WTC11 (cell line): Measurements from ENCODE around the gene CORIN. TPM values are rescaled to one million over a fixed set of nuclear protein-coding genes. Genes with fewer than 3 reads are reported as not detected.

ENCODE experiments used
- ATAC-seq: fragments of 200-7000 bp; cut with Tn5 transposase; 2 replicates; pipeline ENCODE4 v1.10.0; 2021; ENCODE audit warnings: mild to moderate bottlenecking, moderate library complexity
- CTCF ChIA-PET: fragments of 300-600 bp; sonication (Branson Sonifier 250); formaldehyde crosslinking; loops from one replicate; lab custom pipeline; 2021; ENCODE audit warnings: antibody characterized with exemption; lab: Charles Lee
- POLR2A ChIA-PET: fragments of 350-600 bp; sonication (Branson Sonifier 250); formaldehyde crosslinking; loops from one replicate; lab custom pipeline; 2021; ENCODE audit warnings: antibody characterized with exemption; lab: Charles Lee
- DNase-seq: peaks from one replicate; pipeline ENCODE4 v3.0.0; 2021; ENCODE audit warnings: low spot score
- H3K27ac Mint-ChIP-seq: 2 replicates; pipeline ENCODE4 v1.8.0; 2021; ENCODE audit warnings: mixed read lengths
- H3K27me3 Mint-ChIP-seq: 2 replicates; pipeline ENCODE4 v1.8.0; 2021; ENCODE audit warnings: low read depth, mild to moderate bottlenecking, moderate library complexity, mixed read lengths
- H3K36me3 Mint-ChIP-seq: 2 replicates; pipeline ENCODE4 v1.8.0; 2021; ENCODE audit warnings: mixed read lengths
- H3K4me1 Mint-ChIP-seq: 2 replicates; pipeline ENCODE4 v1.8.0; 2022; ENCODE audit warnings: mixed read lengths
- H3K4me3 Mint-ChIP-seq: 2 replicates; pipeline ENCODE4 v1.8.0; 2021; ENCODE audit warnings: mild to moderate bottlenecking, moderate library complexity, mixed read lengths
- H3K9me3 Mint-ChIP-seq: 2 replicates; pipeline ENCODE4 v1.8.0; 2021; ENCODE audit warnings: mixed read lengths
- ATF1 ChIP-seq: sonication (generic); formaldehyde crosslinking; IDR thresholded peaks from 2 replicates; pipeline ENCODE4 v1.8.1; 2023; ENCODE audit warnings: mild to moderate bottlenecking, moderate library complexity, missing genetic modification reagents
- CREB1 ChIP-seq: sonication (generic); formaldehyde crosslinking; IDR thresholded peaks from 2 replicates; pipeline ENCODE4 v1.8.0; 2023; ENCODE audit warnings: mild to moderate bottlenecking, missing genetic modification reagents
- EMX1 ChIP-seq: fragments of 250-450 bp; sonication (Bioruptor Pico); IDR thresholded peaks from 2 replicates; pipeline ENCODE4 v1.8.0; 2021; ENCODE audit warnings: mild to moderate bottlenecking
- ESRRA ChIP-seq: sonication (generic); formaldehyde crosslinking; IDR thresholded peaks from 2 replicates; pipeline ENCODE4 v1.8.1; 2022; ENCODE audit warnings: mild to moderate bottlenecking, missing genetic modification reagents, borderline replicate concordance
- ETV6 ChIP-seq: sonication (generic); formaldehyde crosslinking; IDR thresholded peaks from 2 replicates; pipeline ENCODE4 v1.8.1; 2022; ENCODE audit warnings: mild to moderate bottlenecking, missing genetic modification reagents
- FOXK1 ChIP-seq: sonication (generic); formaldehyde crosslinking; IDR thresholded peaks from 2 replicates; pipeline ENCODE4 v1.8.0; 2022; ENCODE audit warnings: mild to moderate bottlenecking, moderate library complexity, missing genetic modification reagents
- GABPB1 ChIP-seq: sonication (generic); formaldehyde crosslinking; IDR thresholded peaks from 2 replicates; pipeline ENCODE4 v1.8.1; 2023; ENCODE audit warnings: mild to moderate bottlenecking, missing genetic modification reagents
- GRHL2 ChIP-seq: fragments of 250-450 bp; sonication (Bioruptor Pico); IDR thresholded peaks from 2 replicates; pipeline ENCODE4 v1.8.0; 2022; ENCODE audit warnings: mild to moderate bottlenecking, moderate library complexity; ENCODE audit not compliant: insufficient replicate concordance, severe bottlenecking
- HMGA2 ChIP-seq: fragments of 250-450 bp; sonication (Bioruptor Pico); IDR thresholded peaks from 2 replicates; pipeline ENCODE4 v1.4.0; 2021; ENCODE audit warnings: mild to moderate bottlenecking, moderate library complexity
- IRF2 ChIP-seq: sonication (generic); formaldehyde crosslinking; IDR thresholded peaks from 2 replicates; pipeline ENCODE4 v1.8.0; 2022; ENCODE audit warnings: low read depth, missing genetic modification reagents, borderline replicate concordance
- JAZF1 ChIP-seq: fragments of 250-450 bp; sonication (Bioruptor Pico); IDR thresholded peaks from 2 replicates; pipeline ENCODE4 v1.9.0; 2021; ENCODE audit warnings: moderate library complexity, mild to moderate bottlenecking, inconsistent platforms
- JUN ChIP-seq: sonication (generic); formaldehyde crosslinking; IDR thresholded peaks from 2 replicates; pipeline ENCODE4 v1.8.0; 2023; ENCODE audit warnings: mild to moderate bottlenecking, missing genetic modification reagents
- NFATC4 ChIP-seq: fragments of 250-450 bp; sonication (Bioruptor Pico); IDR thresholded peaks from 2 replicates; pipeline ENCODE4 v1.9.0; 2021; ENCODE audit warnings: mild to moderate bottlenecking
- NFYB ChIP-seq: sonication (generic); formaldehyde crosslinking; conservative IDR thresholded peaks from 2 replicates; pipeline ENCODE4 v1.8.0; 2022; ENCODE audit warnings: low read depth, missing genetic modification reagents
- NR3C1 ChIP-seq: sonication (generic); formaldehyde crosslinking; conservative IDR thresholded peaks from 2 replicates; pipeline ENCODE4 v1.8.1; 2023; ENCODE audit warnings: low read depth, mild to moderate bottlenecking, missing genetic modification reagents
- ZNF219 ChIP-seq: sonication (generic); formaldehyde crosslinking; IDR thresholded peaks from 2 replicates; pipeline ENCODE4 v1.8.0; 2023; ENCODE audit warnings: missing genetic modification reagents, mild to moderate bottlenecking, borderline replicate concordance
- ZNF317 ChIP-seq: sonication (generic); formaldehyde crosslinking; IDR thresholded peaks from 2 replicates; pipeline ENCODE4 v1.8.1; 2023; ENCODE audit warnings: low read depth, mild to moderate bottlenecking, moderate library complexity, missing genetic modification reagents, borderline replicate concordance
- total RNA-seq: library from RNA; stranded (reverse); gene quantifications from 3 replicates; pipeline ENCODE4 v1.2.3, GENCODE V29; 2021
- TF ChIP-seq, protein P1 (sequence below): fragments of 250-450 bp; sonication (Bioruptor Pico); IDR thresholded peaks from 2 replicates; pipeline ENCODE4 v1.9.0; 2021; ENCODE audit warnings: mild to moderate bottlenecking
- TF ChIP-seq, protein P2 (sequence below): sonication (generic); formaldehyde crosslinking; IDR thresholded peaks from 2 replicates; pipeline ENCODE4 v1.8.1; 2023; ENCODE audit warnings: mild to moderate bottlenecking, missing genetic modification reagents
- TF ChIP-seq, protein P3 (sequence below): sonication (generic); formaldehyde crosslinking; IDR thresholded peaks from 2 replicates; pipeline ENCODE4 v1.8.1; 2022; ENCODE audit warnings: mild to moderate bottlenecking, moderate library complexity, missing genetic modification reagents
- TF ChIP-seq, protein P4 (sequence below): sonication (generic); formaldehyde crosslinking; IDR thresholded peaks from 2 replicates; pipeline ENCODE4 v1.8.1; 2022; ENCODE audit warnings: missing genetic modification reagents, borderline replicate concordance
- TF ChIP-seq, protein P5 (sequence below): sonication (generic); formaldehyde crosslinking; IDR thresholded peaks from 2 replicates; pipeline ENCODE4 v1.8.1; 2022; ENCODE audit warnings: mild to moderate bottlenecking, missing genetic modification reagents, moderate library complexity, borderline replicate concordance

CORIN gene
- total RNA-seq, 1 experiment from 2014 or later: 0.33 TPM

DNA sequence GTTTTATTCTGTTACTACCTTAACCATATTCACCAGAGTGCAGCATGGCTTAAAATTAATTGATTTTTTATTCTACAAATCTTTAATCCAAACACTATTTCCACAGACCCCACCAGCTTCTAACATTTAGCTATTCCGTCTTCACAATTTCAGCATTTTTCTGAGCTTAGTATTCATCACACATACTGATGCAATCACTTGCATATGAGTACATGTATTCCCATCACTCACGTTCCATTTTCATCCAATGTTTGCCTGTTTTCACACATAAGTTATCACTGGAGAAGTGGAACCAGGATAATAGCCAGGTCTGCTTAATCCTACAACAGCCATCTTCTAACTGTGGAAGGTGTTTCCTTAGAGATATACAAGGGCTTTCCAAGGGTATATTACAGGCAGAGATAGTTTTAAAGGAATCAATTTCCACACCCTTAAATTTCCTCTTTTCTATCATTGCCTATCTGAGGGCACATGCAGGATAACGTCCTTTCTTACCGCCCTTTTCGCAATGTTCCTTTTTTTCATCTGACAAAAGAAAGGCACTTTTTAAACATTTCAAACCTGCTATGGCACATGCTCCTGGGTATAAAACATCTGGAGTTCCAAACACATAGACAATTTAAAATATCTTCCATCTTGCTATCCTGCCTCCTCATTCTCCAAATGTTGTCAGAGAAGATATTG is 115.8 kb downstream of the CORIN start:
- DNase-seq (no peak), ATAC-seq (no peak)
- Mint-ChIP-seq H3K4me3 (no peak overlapping the region), H3K4me1 (peaks cover 22% of the 10 kb centered on the region), H3K36me3 (no peaks in the 10 kb centered on the region), H3K27me3 (peaks cover 2% of the 10 kb centered on the region; the same call in 1 of the 2 replicates), H3K9me3 (no peaks in the 10 kb centered on the region), H3K27ac (no peak overlapping the region)
- ChIA-PET POLR2A (no interaction called here), CTCF (interaction anchor here (0.6 to 2.3 kb wide), 2 partner anchors 80 to 115 kb away, joined by 3 to 12 read pairs; partner anchors contain the start of gene CORIN)
- TF ChIP-seq ZNF317 (CRISPR knock-in tag) (no peak), NR3C1 (CRISPR knock-in tag) (no peak), FOXK1 (CRISPR knock-in tag) (no peak), HMGA2 (CRISPR knock-in tag) (no peak)
- TF ChIP-seq, protein P1, sequence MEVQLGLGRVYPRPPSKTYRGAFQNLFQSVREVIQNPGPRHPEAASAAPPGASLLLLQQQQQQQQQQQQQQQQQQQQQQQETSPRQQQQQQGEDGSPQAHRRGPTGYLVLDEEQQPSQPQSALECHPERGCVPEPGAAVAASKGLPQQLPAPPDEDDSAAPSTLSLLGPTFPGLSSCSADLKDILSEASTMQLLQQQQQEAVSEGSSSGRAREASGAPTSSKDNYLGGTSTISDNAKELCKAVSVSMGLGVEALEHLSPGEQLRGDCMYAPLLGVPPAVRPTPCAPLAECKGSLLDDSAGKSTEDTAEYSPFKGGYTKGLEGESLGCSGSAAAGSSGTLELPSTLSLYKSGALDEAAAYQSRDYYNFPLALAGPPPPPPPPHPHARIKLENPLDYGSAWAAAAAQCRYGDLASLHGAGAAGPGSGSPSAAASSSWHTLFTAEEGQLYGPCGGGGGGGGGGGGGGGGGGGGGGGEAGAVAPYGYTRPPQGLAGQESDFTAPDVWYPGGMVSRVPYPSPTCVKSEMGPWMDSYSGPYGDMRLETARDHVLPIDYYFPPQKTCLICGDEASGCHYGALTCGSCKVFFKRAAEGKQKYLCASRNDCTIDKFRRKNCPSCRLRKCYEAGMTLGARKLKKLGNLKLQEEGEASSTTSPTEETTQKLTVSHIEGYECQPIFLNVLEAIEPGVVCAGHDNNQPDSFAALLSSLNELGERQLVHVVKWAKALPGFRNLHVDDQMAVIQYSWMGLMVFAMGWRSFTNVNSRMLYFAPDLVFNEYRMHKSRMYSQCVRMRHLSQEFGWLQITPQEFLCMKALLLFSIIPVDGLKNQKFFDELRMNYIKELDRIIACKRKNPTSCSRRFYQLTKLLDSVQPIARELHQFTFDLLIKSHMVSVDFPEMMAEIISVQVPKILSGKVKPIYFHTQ: no peak

DNA sequence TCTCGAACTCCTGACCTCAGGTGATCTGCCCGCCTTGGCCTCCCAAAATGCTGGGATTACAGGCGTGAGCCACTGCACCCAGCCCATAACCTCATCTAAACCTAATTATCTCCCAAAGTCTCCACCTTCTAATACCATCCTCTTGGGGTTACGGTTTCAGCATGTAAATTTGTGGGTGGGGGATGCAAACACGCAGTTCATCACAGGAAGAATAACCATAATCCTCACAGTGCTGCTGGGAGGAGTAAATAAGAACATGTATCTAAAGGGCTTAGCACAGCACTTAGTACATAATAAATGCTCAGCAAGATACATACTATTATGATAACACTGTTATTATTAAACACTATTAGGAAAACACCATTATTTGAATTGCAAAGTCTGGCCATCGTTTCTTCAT is 116.4 kb downstream of the CORIN start:
- H3K4me3 Mint-ChIP-seq: no peak overlapping the region
- TF ChIP-seq ESRRA (CRISPR knock-in tag) (no peak), NFATC4 (CRISPR knock-in tag) (no peak), JUN (no peak), GABPB1 (CRISPR knock-in tag) (no peak), JAZF1 (no peak), ATF1 (CRISPR knock-in tag) (no peak), ETV6 (CRISPR knock-in tag) (no peak), ZNF317 (CRISPR knock-in tag) (no peak), CREB1 (CRISPR knock-in tag) (no peak), ZNF219 (CRISPR knock-in tag) (no peak), NFYB (CRISPR knock-in tag) (no peak), EMX1 (CRISPR knock-in tag) (no peak), IRF2 (no peak), GRHL2 (CRISPR knock-in tag) (no peak)
- TF ChIP-seq, protein P2, sequence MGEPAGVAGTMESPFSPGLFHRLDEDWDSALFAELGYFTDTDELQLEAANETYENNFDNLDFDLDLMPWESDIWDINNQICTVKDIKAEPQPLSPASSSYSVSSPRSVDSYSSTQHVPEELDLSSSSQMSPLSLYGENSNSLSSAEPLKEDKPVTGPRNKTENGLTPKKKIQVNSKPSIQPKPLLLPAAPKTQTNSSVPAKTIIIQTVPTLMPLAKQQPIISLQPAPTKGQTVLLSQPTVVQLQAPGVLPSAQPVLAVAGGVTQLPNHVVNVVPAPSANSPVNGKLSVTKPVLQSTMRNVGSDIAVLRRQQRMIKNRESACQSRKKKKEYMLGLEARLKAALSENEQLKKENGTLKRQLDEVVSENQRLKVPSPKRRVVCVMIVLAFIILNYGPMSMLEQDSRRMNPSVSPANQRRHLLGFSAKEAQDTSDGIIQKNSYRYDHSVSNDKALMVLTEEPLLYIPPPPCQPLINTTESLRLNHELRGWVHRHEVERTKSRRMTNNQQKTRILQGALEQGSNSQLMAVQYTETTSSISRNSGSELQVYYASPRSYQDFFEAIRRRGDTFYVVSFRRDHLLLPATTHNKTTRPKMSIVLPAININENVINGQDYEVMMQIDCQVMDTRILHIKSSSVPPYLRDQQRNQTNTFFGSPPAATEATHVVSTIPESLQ (CRISPR knock-in tag): no peak
- TF ChIP-seq, protein P3, sequence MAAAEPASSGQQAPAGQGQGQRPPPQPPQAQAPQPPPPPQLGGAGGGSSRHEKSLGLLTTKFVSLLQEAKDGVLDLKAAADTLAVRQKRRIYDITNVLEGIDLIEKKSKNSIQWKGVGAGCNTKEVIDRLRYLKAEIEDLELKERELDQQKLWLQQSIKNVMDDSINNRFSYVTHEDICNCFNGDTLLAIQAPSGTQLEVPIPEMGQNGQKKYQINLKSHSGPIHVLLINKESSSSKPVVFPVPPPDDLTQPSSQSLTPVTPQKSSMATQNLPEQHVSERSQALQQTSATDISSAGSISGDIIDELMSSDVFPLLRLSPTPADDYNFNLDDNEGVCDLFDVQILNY: no peak
- TF ChIP-seq, protein P4, sequence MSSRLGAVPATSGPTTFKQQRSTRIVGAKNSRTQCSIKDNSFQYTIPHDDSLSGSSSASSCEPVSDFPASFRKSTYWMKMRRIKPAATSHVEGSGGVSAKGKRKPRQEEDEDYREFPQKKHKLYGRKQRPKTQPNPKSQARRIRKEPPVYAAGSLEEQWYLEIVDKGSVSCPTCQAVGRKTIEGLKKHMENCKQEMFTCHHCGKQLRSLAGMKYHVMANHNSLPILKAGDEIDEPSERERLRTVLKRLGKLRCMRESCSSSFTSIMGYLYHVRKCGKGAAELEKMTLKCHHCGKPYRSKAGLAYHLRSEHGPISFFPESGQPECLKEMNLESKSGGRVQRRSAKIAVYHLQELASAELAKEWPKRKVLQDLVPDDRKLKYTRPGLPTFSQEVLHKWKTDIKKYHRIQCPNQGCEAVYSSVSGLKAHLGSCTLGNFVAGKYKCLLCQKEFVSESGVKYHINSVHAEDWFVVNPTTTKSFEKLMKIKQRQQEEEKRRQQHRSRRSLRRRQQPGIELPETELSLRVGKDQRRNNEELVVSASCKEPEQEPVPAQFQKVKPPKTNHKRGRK (CRISPR knock-in tag): no peak
- TF ChIP-seq, protein P5, sequence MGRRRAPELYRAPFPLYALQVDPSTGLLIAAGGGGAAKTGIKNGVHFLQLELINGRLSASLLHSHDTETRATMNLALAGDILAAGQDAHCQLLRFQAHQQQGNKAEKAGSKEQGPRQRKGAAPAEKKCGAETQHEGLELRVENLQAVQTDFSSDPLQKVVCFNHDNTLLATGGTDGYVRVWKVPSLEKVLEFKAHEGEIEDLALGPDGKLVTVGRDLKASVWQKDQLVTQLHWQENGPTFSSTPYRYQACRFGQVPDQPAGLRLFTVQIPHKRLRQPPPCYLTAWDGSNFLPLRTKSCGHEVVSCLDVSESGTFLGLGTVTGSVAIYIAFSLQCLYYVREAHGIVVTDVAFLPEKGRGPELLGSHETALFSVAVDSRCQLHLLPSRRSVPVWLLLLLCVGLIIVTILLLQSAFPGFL (CRISPR knock-in tag): no peak
- DNase-seq (no peak), ATAC-seq (no peak)
- ChIA-PET POLR2A (no interaction called here), CTCF (interaction anchor here (0.6 to 2.3 kb wide), 2 partner anchors 81 to 116 kb away, joined by 3 to 12 read pairs; partner anchors contain the start of gene CORIN)
- H3K36me3 Mint-ChIP-seq: no peaks in the 10 kb centered on the region
- H3K9me3 Mint-ChIP-seq: no peaks in the 10 kb centered on the region
- H3K4me1 Mint-ChIP-seq: peaks cover 23% of the 10 kb centered on the region
- H3K27me3 Mint-ChIP-seq: peaks cover 2% of the 10 kb centered on the region; the same call in 1 of the 2 replicates
- no peak overlapping the region for H3K27ac Mint-ChIP-seq
